ENCODE measurements around the gene STXBP3. TPM values are rescaled to one million over a fixed set of nuclear protein-coding genes. Genes with fewer than 3 reads are reported as not detected.

The STXBP3 gene
- total and polyA plus RNA-seq, 9 of the 15 experiments (the other 6 are each of a cell fraction or from before 2014, with no cell fraction given) = 32.5 to 52.5 (median 39.2) TPM

GRCh38 chr1:108832929-108833328, 86.5 kb downstream of the STXBP3 start:
- H3K36me3 ChIP-seq (ENCODE audit: control insufficient read depth, insufficient read depth, low read length) = no peaks in the 10 kb centered on the region
- no peaks in the 10 kb centered on the region for H3K79me2 ChIP-seq (ENCODE audit: control insufficient read depth, insufficient read depth, low read length)
- DNase-seq (ENCODE audit: extremely low read depth in 1 of 4, low spot score in 3 of 4) (no peak), FAIRE-seq (no peak), ATAC-seq (no peak)
- H3K4me1 ChIP-seq (replicated peaks in 1 of 2; ENCODE audit: control insufficient read depth in 2 of 2, insufficient read depth in 2 of 2, low read length in 2 of 2) = peaks cover 3 to 9% of the 10 kb centered on the region in 2 experiments; a peak in 4 of 5 replicates
- 73% methylated on average over 2 of the region's 2 CpGs for WGBS (ENCODE audit: insufficient coverage, low coverage, missing lambda C conversion rate)
- H3K9me3 ChIP-seq (replicated peaks; ENCODE audit: control insufficient read depth, insufficient read depth, low read depth, low read length) = no peaks in the 10 kb centered on the region
- ChIA-PET POLR2A (interaction anchor here (0.6 kb wide), 1 partner anchor 21 kb away, joined by 3 read pairs; no protein-coding TSS in a partner anchor), CTCF (ENCODE audit: low intra/inter-chr PET ratio) (no interaction called here)
- H3K4me2 ChIP-seq (ENCODE audit: insufficient read depth, low read length) = no peak overlapping the region
- H2AFZ ChIP-seq (ENCODE audit: low read depth, low read length) = no peak overlapping the region
- peak; percentile 59; the same call in 1 of the 2 replicates for TF ChIP-seq C11orf30 (IDR thresholded peaks at IDR 0.05; ENCODE audit: low read depth)
- TF ChIP-seq ZNF316 (IDR thresholded peaks at IDR 0.05) = peak; percentile 85
- TF ChIP-seq MAFG (tag; conservative IDR thresholded peaks at IDR 0.05) = peak; percentile 55
- TF ChIP-seq E2F4 (CRISPR knock-in tag; IDR thresholded peaks at IDR 0.05; ENCODE audit: low read depth) = no peak
- no peak overlapping the region for H3K9ac ChIP-seq (ENCODE audit: insufficient read depth in 1 of 2, low read depth in 2 of 2, low read length in 2 of 2)
- no peaks in the 10 kb centered on the region for H3K9me1 ChIP-seq (ENCODE audit: control insufficient read depth, insufficient read depth, low read length)
- intact Hi-C loops (cut with micrococcal nuclease) (loop anchor here (5.0 kb wide), 1 partner anchor 44 kb away; the partner anchor contains the start of gene GPSM2), in situ Hi-C loops (cut with MboI) (no loop called here)
- no TSS peak for BruUV-seq (replicated peaks)
- no peaks in the 10 kb centered on the region for H4K20me1 ChIP-seq (replicated peaks; ENCODE audit: control insufficient read depth, insufficient read depth, low read length)
- H3K27me3 ChIP-seq (ENCODE audit: control insufficient read depth in 2 of 2, insufficient read depth in 2 of 2, low read length in 2 of 2) = no peaks in the 10 kb centered on the region
- H3K4me3 ChIP-seq = no peak overlapping the region
- H3K27ac ChIP-seq (ENCODE audit: extremely low read depth, low read depth, low read length) = no peak overlapping the region

GRCh38 chr1:108841703-108842102, 95.2 kb downstream of the STXBP3 start:
- POLR2A ChIA-PET = interaction anchor here (1.4 to 1.9 kb wide), 2 partner anchors 9 to 11 kb away, joined by 3 to 4 read pairs; no protein-coding TSS in a partner anchor
- Histone ChIP-seq H3K9ac (ENCODE audit: insufficient read depth in 1 of 2, low read depth in 2 of 2, low read length in 2 of 2) (no peak overlapping the region), H3K9me3 (replicated peaks; ENCODE audit: control insufficient read depth, insufficient read depth, low read depth, low read length) (no peaks in the 10 kb centered on the region), H3K36me3 (ENCODE audit: control insufficient read depth, insufficient read depth, low read length) (no peaks in the 10 kb centered on the region), H3K27ac (ENCODE audit: extremely low read depth, low read depth, low read length) (no peak overlapping the region), H4K20me1 (replicated peaks; ENCODE audit: control insufficient read depth, insufficient read depth, low read length) (no peaks in the 10 kb centered on the region), H3K4me1 (replicated peaks in 1 of 2; ENCODE audit: control insufficient read depth in 2 of 2, insufficient read depth in 2 of 2, low read length in 2 of 2) (peaks cover 0 to 5% of the 10 kb centered on the region in 2 experiments; a peak in 1 of 5 replicates), H3K4me2 (ENCODE audit: insufficient read depth, low read length) (no peak overlapping the region), H2AFZ (ENCODE audit: low read depth, low read length) (no peak overlapping the region), H3K79me2 (ENCODE audit: control insufficient read depth, insufficient read depth, low read length) (no peaks in the 10 kb centered on the region), H3K27me3 (ENCODE audit: control insufficient read depth in 2 of 2, insufficient read depth in 2 of 2, low read length in 2 of 2) (peaks cover 4 to 9% of the 10 kb centered on the region in 2 experiments; a peak in 2 of 5 replicates), H3K9me1 (ENCODE audit: control insufficient read depth, insufficient read depth, low read length) (no peaks in the 10 kb centered on the region), H3K4me3 (no peak overlapping the region)
- no TSS peak for BruUV-seq (replicated peaks)
- DNase-seq (ENCODE audit: extremely low read depth in 1 of 4, low spot score in 3 of 4) (no peak), FAIRE-seq (no peak), ATAC-seq (no peak)
- intact Hi-C loops (cut with micrococcal nuclease) (no loop called here), in situ Hi-C loops (cut with MboI) (no loop called here)
- CTCF ChIA-PET (ENCODE audit: low intra/inter-chr PET ratio) = no interaction called here
- WGBS (ENCODE audit: insufficient coverage, low coverage, missing lambda C conversion rate) = 10% methylated on average over 1 of the region's 1 CpG
- TF ChIP-seq EP400 (IDR thresholded peaks at IDR 0.05) = no peak
- TF ChIP-seq CHD1 (IDR thresholded peaks at IDR 0.05; ENCODE audit: low read length) = no peak
- TF ChIP-seq ZKSCAN3 (CRISPR knock-in tag; IDR thresholded peaks at IDR 0.05) = no peak
- no peak for TF ChIP-seq ZNF23 (CRISPR knock-in tag; IDR thresholded peaks at IDR 0.05)
- TF ChIP-seq TRIM25 (IDR thresholded peaks at IDR 0.05; ENCODE audit: borderline replicate concordance) = no peak
- TF ChIP-seq PCBP2 (IDR thresholded peaks at IDR 0.05; ENCODE audit: low read depth, low read length, poor library complexity, severe bottlenecking) = no peak
- TF ChIP-seq ZNF668 (CRISPR knock-in tag; IDR thresholded peaks at IDR 0.05) = no peak
- no peak for TF ChIP-seq SRSF3 (IDR thresholded peaks at IDR 0.05; ENCODE audit: insufficient read depth, low read length)
- no peak for TF ChIP-seq RBM39 (optimal IDR thresholded peaks at IDR 0.05; ENCODE audit: low read depth, low read length)
- TF ChIP-seq DACH1 (IDR thresholded peaks at IDR 0.05; ENCODE audit: partially characterized antibody) = no peak
